ENCODE measurements around the gene PALLD. TPM values are rescaled to one million over a fixed set of nuclear protein-coding genes. Genes with fewer than 3 reads are reported as not detected.

Gene PALLD
- total RNA-seq, 1 experiment from 2014 or later: 166 TPM

GRCh38 chr4:168677063-168677462 is 180.2 kb downstream of the PALLD start:
- H4K20me1 ChIP-seq (ENCODE audit: insufficient read depth): no peaks in the 10 kb centered on the region
- peaks cover 0 to 1% of the 10 kb centered on the region in 2 experiments; a peak in 2 of 4 replicates for H3K36me3 ChIP-seq (ENCODE audit: control insufficient read depth in 1 of 2, insufficient read depth in 2 of 2, low read length in 2 of 2)
- no peak for DNase-seq (ENCODE audit: low read depth, low spot score)
- no peaks in the 10 kb centered on the region for H3K4me1 ChIP-seq (ENCODE audit: control insufficient read depth in 1 of 2, insufficient read depth in 2 of 2, low read length in 2 of 2)
- intact Hi-C loops (cut with micrococcal nuclease): no loop called here
- no peak overlapping the region for H3K9ac ChIP-seq (ENCODE audit: low read length)
- no peak for ATAC-seq
- ChIA-PET RAD21 (ENCODE audit: low non-redundant PET in 1 of 2, low total read pairs in 2 of 2, uncharacterized antibody in 2 of 2, unreplicated experiment in 2 of 2) (no interaction called here), POLR2A (no interaction called here), CTCF (no interaction called here)
- TF ChIP-seq CBX3 (IDR thresholded peaks at IDR 0.05; ENCODE audit: low read depth): no peak
- TF ChIP-seq, protein P1, sequence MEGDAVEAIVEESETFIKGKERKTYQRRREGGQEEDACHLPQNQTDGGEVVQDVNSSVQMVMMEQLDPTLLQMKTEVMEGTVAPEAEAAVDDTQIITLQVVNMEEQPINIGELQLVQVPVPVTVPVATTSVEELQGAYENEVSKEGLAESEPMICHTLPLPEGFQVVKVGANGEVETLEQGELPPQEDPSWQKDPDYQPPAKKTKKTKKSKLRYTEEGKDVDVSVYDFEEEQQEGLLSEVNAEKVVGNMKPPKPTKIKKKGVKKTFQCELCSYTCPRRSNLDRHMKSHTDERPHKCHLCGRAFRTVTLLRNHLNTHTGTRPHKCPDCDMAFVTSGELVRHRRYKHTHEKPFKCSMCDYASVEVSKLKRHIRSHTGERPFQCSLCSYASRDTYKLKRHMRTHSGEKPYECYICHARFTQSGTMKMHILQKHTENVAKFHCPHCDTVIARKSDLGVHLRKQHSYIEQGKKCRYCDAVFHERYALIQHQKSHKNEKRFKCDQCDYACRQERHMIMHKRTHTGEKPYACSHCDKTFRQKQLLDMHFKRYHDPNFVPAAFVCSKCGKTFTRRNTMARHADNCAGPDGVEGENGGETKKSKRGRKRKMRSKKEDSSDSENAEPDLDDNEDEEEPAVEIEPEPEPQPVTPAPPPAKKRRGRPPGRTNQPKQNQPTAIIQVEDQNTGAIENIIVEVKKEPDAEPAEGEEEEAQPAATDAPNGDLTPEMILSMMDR (IDR thresholded peaks at IDR 0.05 in 2 of 3, conservative IDR thresholded peaks at IDR 0.05 in 1 of 3; ENCODE audit: borderline replicate concordance in 1 of 3, insufficient read depth in 1 of 3, low read depth in 2 of 3, low read length in 2 of 3): no peak
- TF ChIP-seq TCF7L2 (IDR thresholded peaks at IDR 0.05; ENCODE audit: borderline replicate concordance, extremely low read depth, insufficient read depth, insufficient read length): no peak
- no peak for TF ChIP-seq ZFX (IDR thresholded peaks at IDR 0.05)
- H3K79me2 ChIP-seq (ENCODE audit: insufficient read depth, low read length): no peaks in the 10 kb centered on the region
- BruUV-seq (replicated peaks): no TSS peak
- no peak overlapping the region for H2AFZ ChIP-seq (ENCODE audit: low read depth, low read length, poor library complexity, severe bottlenecking)
- H3K4me3 ChIP-seq (replicated peaks in 1 of 2; ENCODE audit: low read depth in 1 of 2, low read length in 2 of 2): no peak overlapping the region
- H3K9me3 ChIP-seq (ENCODE audit: control insufficient read depth in 1 of 2, insufficient read depth in 1 of 2, low read depth in 1 of 2, low read length in 2 of 2): no peaks in the 10 kb centered on the region
- H3K27ac ChIP-seq (ENCODE audit: low read depth, low read length): no peak overlapping the region
- H3K27me3 ChIP-seq (ENCODE audit: insufficient read depth, low read length): no peaks in the 10 kb centered on the region
- H3K9me2 ChIP-seq (ENCODE audit: insufficient read depth): no peaks in the 10 kb centered on the region
- no peak overlapping the region for H3K4me2 ChIP-seq (ENCODE audit: low read length)

DNA sequence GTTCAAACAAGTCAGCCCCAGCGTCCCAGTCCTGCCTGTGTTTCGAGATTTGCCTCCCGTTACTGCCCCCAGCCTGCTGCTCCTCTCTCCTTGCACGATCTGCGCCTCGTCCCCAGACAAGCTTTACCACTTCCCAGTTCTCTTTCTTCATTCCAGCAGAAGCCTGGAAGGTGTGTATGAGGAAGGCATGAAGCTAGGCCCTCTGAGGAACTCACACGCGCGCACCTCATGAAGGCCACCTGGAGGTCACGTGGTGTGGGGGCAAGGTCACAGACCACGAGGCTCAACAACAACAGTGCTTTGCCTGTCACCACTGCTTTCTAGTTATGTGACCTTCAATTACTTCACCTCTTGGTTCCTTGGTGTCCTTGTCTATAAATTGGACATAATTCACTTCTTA is 181.0 kb downstream of the PALLD start:
- H3K79me2 ChIP-seq (ENCODE audit: insufficient read depth, low read length): no peaks in the 10 kb centered on the region
- H3K9ac ChIP-seq (ENCODE audit: low read length): no peak overlapping the region
- H3K4me2 ChIP-seq (ENCODE audit: low read length): no peak overlapping the region
- no peaks in the 10 kb centered on the region for H3K9me3 ChIP-seq (ENCODE audit: control insufficient read depth in 1 of 2, insufficient read depth in 1 of 2, low read depth in 1 of 2, low read length in 2 of 2)
- no peak for DNase-seq (ENCODE audit: low read depth, low spot score)
- no peak overlapping the region for H2AFZ ChIP-seq (ENCODE audit: low read depth, low read length, poor library complexity, severe bottlenecking)
- peaks cover 0 to 6% of the 10 kb centered on the region in 2 experiments; a peak in 2 of 4 replicates for H3K36me3 ChIP-seq (ENCODE audit: control insufficient read depth in 1 of 2, insufficient read depth in 2 of 2, low read length in 2 of 2)
- no TSS peak for BruUV-seq (replicated peaks)
- CTCF ChIA-PET: no interaction called here
- H3K4me3 ChIP-seq (replicated peaks in 1 of 2; ENCODE audit: low read depth in 1 of 2, low read length in 2 of 2): no peak overlapping the region
- H3K4me1 ChIP-seq (ENCODE audit: control insufficient read depth in 1 of 2, insufficient read depth in 2 of 2, low read length in 2 of 2): no peaks in the 10 kb centered on the region
- no peaks in the 10 kb centered on the region for H4K20me1 ChIP-seq (ENCODE audit: insufficient read depth)
- H3K27me3 ChIP-seq (ENCODE audit: insufficient read depth, low read length): no peaks in the 10 kb centered on the region
- POLR2A ChIA-PET: no interaction called here
- no peaks in the 10 kb centered on the region for H3K9me2 ChIP-seq (ENCODE audit: insufficient read depth)
- intact Hi-C loops (cut with micrococcal nuclease): no loop called here
- RAD21 ChIA-PET (ENCODE audit: low non-redundant PET in 1 of 2, low total read pairs in 2 of 2, uncharacterized antibody in 2 of 2, unreplicated experiment in 2 of 2): no interaction called here
- no peak overlapping the region for H3K27ac ChIP-seq (ENCODE audit: low read depth, low read length)
- ATAC-seq: no peak
- no peak for TF ChIP-seq JUND (IDR thresholded peaks at IDR 0.05)
- no peak for TF ChIP-seq SP1 (IDR thresholded peaks at IDR 0.05; ENCODE audit: low read depth)
- TF ChIP-seq YY1 (IDR thresholded peaks at IDR 0.05; ENCODE audit: extremely low read depth, insufficient replicate concordance, low read depth, low read length): no peak
- TF ChIP-seq CEBPB (IDR thresholded peaks at IDR 0.05; ENCODE audit: low read depth): no peak
- TF ChIP-seq RAD21 (IDR thresholded peaks at IDR 0.05; ENCODE audit: low read depth): no peak
- no peak for TF ChIP-seq CBX3 (IDR thresholded peaks at IDR 0.05; ENCODE audit: low read depth)
- TF ChIP-seq TCF7L2 (IDR thresholded peaks at IDR 0.05; ENCODE audit: borderline replicate concordance, extremely low read depth, insufficient read depth, insufficient read length): no peak
- no peak for TF ChIP-seq ZNF274 (IDR thresholded peaks at IDR 0.05; ENCODE audit: low read depth, low read length)
- TF ChIP-seq, protein P2, sequence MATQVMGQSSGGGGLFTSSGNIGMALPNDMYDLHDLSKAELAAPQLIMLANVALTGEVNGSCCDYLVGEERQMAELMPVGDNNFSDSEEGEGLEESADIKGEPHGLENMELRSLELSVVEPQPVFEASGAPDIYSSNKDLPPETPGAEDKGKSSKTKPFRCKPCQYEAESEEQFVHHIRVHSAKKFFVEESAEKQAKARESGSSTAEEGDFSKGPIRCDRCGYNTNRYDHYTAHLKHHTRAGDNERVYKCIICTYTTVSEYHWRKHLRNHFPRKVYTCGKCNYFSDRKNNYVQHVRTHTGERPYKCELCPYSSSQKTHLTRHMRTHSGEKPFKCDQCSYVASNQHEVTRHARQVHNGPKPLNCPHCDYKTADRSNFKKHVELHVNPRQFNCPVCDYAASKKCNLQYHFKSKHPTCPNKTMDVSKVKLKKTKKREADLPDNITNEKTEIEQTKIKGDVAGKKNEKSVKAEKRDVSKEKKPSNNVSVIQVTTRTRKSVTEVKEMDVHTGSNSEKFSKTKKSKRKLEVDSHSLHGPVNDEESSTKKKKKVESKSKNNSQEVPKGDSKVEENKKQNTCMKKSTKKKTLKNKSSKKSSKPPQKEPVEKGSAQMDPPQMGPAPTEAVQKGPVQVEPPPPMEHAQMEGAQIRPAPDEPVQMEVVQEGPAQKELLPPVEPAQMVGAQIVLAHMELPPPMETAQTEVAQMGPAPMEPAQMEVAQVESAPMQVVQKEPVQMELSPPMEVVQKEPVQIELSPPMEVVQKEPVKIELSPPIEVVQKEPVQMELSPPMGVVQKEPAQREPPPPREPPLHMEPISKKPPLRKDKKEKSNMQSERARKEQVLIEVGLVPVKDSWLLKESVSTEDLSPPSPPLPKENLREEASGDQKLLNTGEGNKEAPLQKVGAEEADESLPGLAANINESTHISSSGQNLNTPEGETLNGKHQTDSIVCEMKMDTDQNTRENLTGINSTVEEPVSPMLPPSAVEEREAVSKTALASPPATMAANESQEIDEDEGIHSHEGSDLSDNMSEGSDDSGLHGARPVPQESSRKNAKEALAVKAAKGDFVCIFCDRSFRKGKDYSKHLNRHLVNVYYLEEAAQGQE (IDR thresholded peaks at IDR 0.05; ENCODE audit: low read depth): no peak
- no peak for TF ChIP-seq SIN3A (IDR thresholded peaks at IDR 0.05; ENCODE audit: low read depth)
